A172 (cell line): ENCODE measurements around the gene IQCM. TPM values are rescaled to one million over a fixed set of nuclear protein-coding genes. Genes with fewer than 3 reads are reported as not detected.

ENCODE experiments used
- DNase-seq: peaks from one replicate; pipeline ENCODE4 v3.0.0-alpha.2; 2015; ENCODE audit warnings: low spot score
- total RNA-seq: library from RNA; depleted of rRNA; stranded (reverse); fragments of >200 nt; shearing (Covaris generic); gene quantifications from 2 replicates; pipeline ENCODE4 v1.2.3, GENCODE V29; 2014

Gene IQCM
- total RNA-seq, 1 experiment from 2014 or later = 0.21 TPM

DNA sequence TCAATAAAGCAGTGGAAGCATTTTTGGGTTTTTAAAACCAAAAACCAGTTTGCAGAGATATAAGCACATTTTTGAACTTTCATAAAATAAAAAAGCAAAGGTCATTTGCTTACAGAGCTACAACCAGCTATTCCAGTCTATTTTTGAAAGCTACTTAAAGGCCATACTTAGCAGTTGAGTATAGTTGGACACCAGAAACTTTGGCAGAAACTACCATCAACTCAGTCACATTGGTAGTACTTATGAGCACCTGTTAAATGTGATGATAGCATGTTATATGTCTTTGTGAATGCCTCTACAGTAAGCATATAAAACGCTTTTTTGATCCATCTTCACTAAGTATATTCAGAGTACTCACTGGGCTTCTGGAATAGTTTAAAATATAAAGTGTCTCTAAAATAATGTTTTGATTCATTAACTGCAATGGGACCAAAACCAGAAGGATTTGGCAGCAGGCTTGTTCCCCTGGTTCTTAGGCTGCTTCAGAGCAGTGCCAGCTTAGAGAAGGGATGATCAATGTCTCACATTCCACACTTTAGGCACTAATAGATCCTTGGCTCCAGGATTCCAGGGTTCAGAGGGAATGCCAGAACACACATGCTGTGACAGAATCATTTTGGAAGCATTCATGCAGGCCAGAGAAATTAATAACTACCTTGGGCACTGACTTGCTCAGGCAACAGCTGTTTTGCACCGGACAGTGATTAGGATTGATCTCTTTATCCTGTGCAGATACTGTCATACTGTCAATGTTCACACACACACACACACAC is 103.9 kb downstream of the IQCM start:
- no peak for DNase-seq

DNA sequence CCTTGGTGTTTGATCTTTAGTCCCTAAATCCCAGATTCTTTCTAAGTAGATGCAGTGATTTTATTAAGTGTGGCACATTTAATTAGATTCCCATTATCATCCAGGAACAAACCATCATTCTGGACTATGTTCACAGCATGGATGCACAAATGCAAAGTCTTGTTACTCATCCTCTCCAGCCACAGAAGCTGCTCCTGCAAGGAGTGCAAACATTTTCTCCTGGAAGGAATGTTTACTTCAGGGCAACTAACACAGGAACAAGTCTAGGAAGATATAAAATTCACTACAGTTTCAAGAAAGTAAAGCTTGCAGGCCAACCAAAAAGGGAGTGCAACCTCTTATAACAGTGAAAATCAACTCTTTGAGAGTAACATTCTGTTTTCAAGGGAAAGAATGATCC is 106.0 kb downstream of the IQCM start:
- peak; percentile 21 for DNase-seq

GRCh38 chr4:149708513-149709130 is 107.0 kb downstream of the IQCM start:
- DNase-seq = peak; percentile 77

- DNase-seq = no peak
Observed at GRCh38 chr4:149707862-149708261, 107.8 kb downstream of the IQCM start.

DNA sequence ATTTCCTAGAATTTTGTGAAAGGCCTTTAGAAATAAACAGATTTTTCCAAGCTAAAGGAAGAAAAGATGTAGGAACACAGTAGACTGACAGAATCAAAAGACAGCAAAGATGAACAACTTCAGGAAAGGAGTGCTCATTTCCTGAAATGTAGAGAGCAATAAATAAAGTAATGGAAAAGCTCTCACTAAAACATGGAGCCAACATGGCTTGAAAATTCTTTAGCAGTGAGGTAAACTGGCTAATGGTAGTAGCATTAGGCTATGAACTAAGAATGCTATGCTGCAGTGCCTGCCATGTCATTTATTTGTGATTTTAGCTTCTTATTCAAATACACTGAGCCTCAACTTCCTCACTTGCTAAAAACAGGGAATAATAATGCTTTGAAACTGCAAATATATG is 108.7 kb downstream of the IQCM start:
- peak; percentile 68 for DNase-seq

DNA sequence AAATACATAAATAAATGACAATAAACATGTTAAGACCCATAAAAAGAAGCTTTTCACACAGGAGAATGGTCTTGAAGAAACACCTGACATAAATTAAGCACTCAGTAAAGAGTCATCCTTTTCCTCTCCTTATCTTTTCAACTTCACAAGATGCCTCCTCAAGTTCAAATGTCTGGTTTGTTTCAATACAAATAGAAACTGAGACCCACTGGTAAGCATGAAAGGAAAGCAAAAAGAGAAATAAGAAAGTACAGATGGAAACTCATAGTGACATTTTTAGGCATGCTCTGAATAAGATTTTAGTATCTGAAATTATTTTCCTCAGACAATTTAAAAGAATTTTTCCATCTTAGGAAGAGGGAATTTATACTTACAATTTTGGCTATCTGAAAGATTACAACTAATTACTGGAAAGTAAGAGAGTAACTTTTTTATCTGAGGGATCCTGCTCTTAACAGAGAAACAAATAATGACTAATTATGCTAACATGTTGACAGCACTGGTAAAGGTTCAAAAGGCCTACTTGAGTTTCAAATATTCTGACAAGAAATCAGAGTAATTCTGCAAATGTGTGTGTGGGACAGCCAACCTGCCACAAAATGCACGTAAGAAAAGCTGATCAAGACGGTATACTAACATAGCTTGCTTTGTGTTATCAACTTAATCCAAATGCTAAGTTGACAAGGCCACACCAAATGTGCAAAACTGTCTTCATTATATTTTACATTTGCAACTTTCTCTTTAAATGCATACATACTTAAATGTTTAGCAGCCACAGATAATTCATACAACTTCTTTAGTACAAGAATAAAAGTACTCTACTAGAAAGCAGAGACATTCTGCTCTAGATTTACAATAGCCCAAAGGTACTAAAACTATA is 113.0 kb downstream of the IQCM start:
- no peak for DNase-seq

GRCh38 chr4:149701435-149702156 is 114.0 kb downstream of the IQCM start:
- DNase-seq = no peak

GRCh38 chr4:149700272-149700671 is 115.4 kb downstream of the IQCM start:
- DNase-seq = no peak

GRCh38 chr4:149699642-149700041 is 116.0 kb downstream of the IQCM start:
- no peak for DNase-seq

- DNase-seq = no peak
Observed at GRCh38 chr4:149690726-149691125, 124.9 kb downstream of the IQCM start.

- no peak for DNase-seq
Observed at GRCh38 chr4:149684516-149684915, 131.1 kb downstream of the IQCM start.

DNA sequence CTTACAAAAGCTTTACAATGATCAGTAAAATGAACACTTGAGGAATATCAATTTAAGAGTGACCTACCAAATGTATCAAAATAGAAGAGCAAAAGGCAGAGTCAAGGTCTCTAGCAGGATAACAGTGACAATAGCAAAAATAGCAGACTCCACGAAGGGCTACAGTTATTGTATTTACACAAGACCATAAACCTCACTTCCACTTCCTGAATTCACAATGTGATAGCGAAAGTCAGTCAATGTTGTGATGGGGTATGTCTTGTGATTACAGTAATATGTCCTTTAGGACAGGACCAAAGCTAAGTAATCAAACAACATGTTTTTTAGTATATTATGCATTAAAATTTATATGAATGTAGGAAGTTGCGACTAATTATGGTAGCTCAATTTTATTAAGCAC is 139.6 kb downstream of the IQCM start:
- DNase-seq = no peak

DNA sequence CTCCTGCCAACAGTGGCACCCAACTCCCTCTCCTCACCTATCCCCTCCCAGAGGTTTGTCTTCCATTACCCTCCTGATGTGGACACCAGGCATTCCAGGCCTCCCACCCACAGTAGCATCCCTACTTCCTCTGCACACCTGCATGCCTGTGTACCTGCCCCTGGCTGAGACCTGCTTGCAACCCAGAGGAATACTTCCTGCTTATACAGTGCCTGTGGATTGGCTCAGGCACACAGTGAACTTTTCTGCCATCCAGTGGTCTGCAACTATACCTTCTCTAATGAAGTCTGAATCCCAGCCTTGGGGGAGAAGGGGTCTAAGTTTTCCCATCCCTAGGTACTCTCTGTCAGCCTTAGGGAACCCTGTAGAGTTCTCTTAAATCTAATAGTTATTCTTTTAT is 169.9 kb downstream of the IQCM start:
- no peak for DNase-seq

DNA sequence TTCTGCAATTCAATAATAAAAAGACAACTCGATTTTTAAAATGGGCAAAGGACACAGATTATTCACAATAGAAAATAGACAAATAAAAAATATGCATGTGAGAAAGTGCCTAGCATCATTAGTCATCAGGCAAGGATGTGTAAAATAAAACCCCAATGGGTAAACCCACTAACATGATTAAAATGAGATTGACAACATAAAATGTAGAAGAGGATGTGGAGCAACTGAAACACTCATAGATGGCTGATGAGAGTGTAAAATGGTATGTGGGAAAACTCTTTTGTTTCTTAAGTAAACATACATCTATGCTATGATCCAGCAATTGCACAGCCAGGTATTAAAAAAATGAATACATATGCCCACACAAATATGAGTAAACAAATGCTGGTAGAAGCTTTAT is 177.6 kb downstream of the IQCM start:
- peak; percentile 65 for DNase-seq

GRCh38 chr4:149634368-149634767 is 181.3 kb downstream of the IQCM start:
- no peak for DNase-seq

GRCh38 chr4:149631629-149632028 is 184.0 kb downstream of the IQCM start:
- no peak for DNase-seq

DNA sequence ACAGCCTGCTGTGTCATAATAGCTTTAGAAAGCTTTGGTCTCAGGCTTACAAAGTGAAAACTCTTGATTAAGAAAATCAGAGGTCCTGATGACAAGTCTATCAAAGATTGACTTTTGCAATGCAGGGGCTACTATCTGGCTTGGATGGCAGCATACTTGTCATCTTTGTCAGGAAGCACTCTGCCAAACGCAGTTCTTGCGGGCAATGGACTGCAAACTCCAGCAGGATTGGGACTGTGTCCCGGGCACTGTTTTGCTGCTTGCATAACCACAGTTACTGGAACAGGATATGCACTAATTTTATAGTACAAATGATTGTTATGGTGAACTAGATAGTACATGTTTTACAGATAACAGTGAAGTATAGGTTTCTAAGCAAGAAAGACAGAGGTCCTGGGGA is 185.6 kb downstream of the IQCM start:
- no peak for DNase-seq

- DNase-seq = no peak
Observed at GRCh38 chr4:149605601-149606378, 209.9 kb downstream of the IQCM start.

- no peak for DNase-seq
Observed at GRCh38 chr4:149604827-149605226, 210.8 kb downstream of the IQCM start.

DNA sequence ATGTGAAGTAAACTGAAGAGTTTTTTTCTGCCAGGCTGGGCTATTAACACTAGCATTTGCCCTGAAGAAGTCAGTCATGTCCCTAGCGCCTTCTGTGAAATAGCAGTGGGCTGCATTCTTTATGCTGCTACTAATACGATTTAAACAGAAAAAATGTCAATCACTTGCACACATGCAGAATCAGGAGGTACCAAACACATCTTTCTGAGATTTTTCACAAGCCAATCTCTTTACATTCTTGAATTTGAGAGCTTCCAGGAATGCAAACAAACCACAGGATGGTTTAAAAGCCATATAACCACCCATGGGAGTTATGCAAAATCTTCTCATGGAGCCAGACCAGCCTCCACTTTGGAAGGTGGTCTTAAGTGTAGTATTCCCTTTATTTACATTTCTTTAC is 220.1 kb downstream of the IQCM start:
- DNase-seq = no peak

DNA sequence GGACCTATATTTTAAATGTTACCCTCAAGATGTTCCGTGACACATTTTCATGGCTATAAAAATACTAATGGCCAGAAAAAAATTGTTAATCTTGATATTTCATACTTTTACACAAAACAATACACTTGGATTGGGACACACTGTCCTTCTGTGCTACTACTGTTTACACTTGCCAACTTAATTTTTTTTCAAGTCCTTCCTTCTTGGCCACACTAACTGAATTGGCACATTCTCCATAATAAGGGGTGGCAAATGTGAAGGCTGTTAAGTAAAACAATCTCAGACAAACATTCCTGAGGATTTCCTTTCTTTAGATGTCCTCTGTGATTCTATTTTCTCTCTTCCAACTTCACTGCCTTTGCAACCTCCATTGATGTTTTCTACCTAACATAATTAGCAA is 225.8 kb downstream of the IQCM start:
- DNase-seq = no peak
